H1 (cell line): ENCODE data around the gene NUBPL. TPM values are rescaled to one million over a fixed set of nuclear protein-coding genes. Genes with fewer than 3 reads are reported as not detected.

Experiments used
- ASH2L ChIP-seq: fragments of 200-600, 300-600 bp; sonication (generic); IDR thresholded peaks from one replicate; pipeline ENCODE4 v1.7.1; 2017; ENCODE audit warnings: low read length
- CHD1 ChIP-seq: IDR thresholded peaks from 2 replicates; pipeline ENCODE4 v1.6.1; 2012; ENCODE audit warnings: low read depth, low read length, improper control_type of control experiment
- CTCF ChIP-seq, 3 experiments: IDR thresholded peaks; 1 replicate in 2 of 3; 2 replicates in 1 of 3; pipeline versions ENCODE4 v1.5.1 to v1.6.1; 2011; ENCODE audit warnings: low read length in 3 of 3, mild to moderate bottlenecking in 3 of 3, inconsistent platforms in 2 of 3, low read depth in 1 of 3, moderate library complexity in 1 of 3; ENCODE audit not compliant: insufficient read depth in 1 of 3; ENCODE audit errors: control extremely low read depth in 1 of 3
- EGR1 ChIP-seq: IDR thresholded peaks from 2 replicates; pipeline ENCODE4 v1.6.1; 2011; ENCODE audit warnings: low read depth, low read length, borderline replicate concordance
- GTF2F1 ChIP-seq: IDR thresholded peaks from 2 replicates; pipeline ENCODE4 v1.6.1; 2012; ENCODE audit warnings: low read depth, low read length, improper control_type of control experiment, borderline replicate concordance
- KDM4A ChIP-seq: IDR thresholded peaks from one replicate; pipeline ENCODE4 v1.7.1; 2012; ENCODE audit warnings: low read depth, mild to moderate bottlenecking, moderate library complexity, low read length, inconsistent platforms; ENCODE audit not compliant: severe bottlenecking
- POLR2A ChIP-seq, 2 experiments: IDR thresholded peaks; 1 replicate in 1 of 2; 2 replicates in 1 of 2; pipeline ENCODE4 v1.6.1; 2011; ENCODE audit warnings: low read depth in 2 of 2, low read length in 2 of 2, mild to moderate bottlenecking in 2 of 2; ENCODE audit errors: control extremely low read depth in 1 of 2
- RAD21 ChIP-seq, 2 experiments: IDR thresholded peaks in 1 of 2; conservative IDR thresholded peaks in 1 of 2; 2 replicates each; pipeline ENCODE4 v1.6.1; 2011; ENCODE audit warnings: low read depth in 2 of 2, low read length in 2 of 2, improper control_type of control experiment in 1 of 2, inconsistent platforms in 1 of 2, mild to moderate bottlenecking in 1 of 2, moderate library complexity in 1 of 2
- SP4 ChIP-seq: IDR thresholded peaks from 2 replicates; pipeline ENCODE4 v1.6.1; 2012; ENCODE audit warnings: low read length, inconsistent platforms
- TAF1 ChIP-seq: IDR thresholded peaks from 2 replicates; pipeline ENCODE4 v1.6.1; 2011; ENCODE audit warnings: mild to moderate bottlenecking, low read depth, low read length
- ZNF274 ChIP-seq: IDR thresholded peaks from 2 replicates; pipeline ENCODE4 v1.7.0; 2012; ENCODE audit warnings: low read length, borderline replicate concordance; ENCODE audit errors: extremely low read depth
- polyA plus RNA-seq, 7 experiments: library from polyadenylated mRNA; depleted of rRNA in 3 of 7; stranded (reverse) in 5 of 7; unstranded in 2 of 7; fragments of >200 nt in 5 of 7; fragments of 200-250 nt in 2 of 7; gene quantifications; 1 replicate in 5 of 7; 2 replicates in 1 of 7; 4 replicates in 1 of 7; pipeline versions ENCODE4 v1.2.1 to v1.2.3, GENCODE V29; 2011 to 2013; ENCODE audit warnings: missing spikeins in 2 of 7, mixed read lengths in 2 of 7
- total RNA-seq: library from RNA; stranded (reverse); fragmentation: NEBNext Ultra II Directional; extraction: Animal tissue kit (Norgen Biotek cat#: 25700); gene quantifications from 2 replicates; pipeline ENCODE4 v1.2.1, GENCODE V29; 2021

Gene NUBPL
- total and polyA plus RNA-seq, 2 of the 8 experiments (the other 6 are each of a cell fraction or from before 2014, with no cell fraction given) = 1.6 to 6.8 TPM

- TF ChIP-seq CTCF (IDR thresholded peaks at IDR 0.05; ENCODE audit: control extremely low read depth in 1 of 3, insufficient read depth in 1 of 3, low read depth in 1 of 3, low read length in 3 of 3) (no peak), TAF1 (no peak), ASH2L (no peak), GTF2F1 (no peak), RAD21 (IDR thresholded peaks at IDR 0.05 in 1 of 2, conservative IDR thresholded peaks at IDR 0.05 in 1 of 2; ENCODE audit: low read depth in 2 of 2, low read length in 2 of 2) (no peak), CHD1 (no peak), EGR1 (no peak), ZNF274 (no peak), POLR2A (IDR thresholded peaks at IDR 0.05; ENCODE audit: control extremely low read depth in 1 of 2, low read depth in 2 of 2, low read length in 2 of 2) (no peak), KDM4A (no peak), SP4 (no peak)
These were observed 165.1 kb downstream of the NUBPL start (continued) for GRCh38 chr14:31726337-31726736.
